Panc1 (cell line): Measurements from ENCODE around the gene RAB43. TPM values are rescaled to one million over a fixed set of nuclear protein-coding genes. Genes with fewer than 3 reads are reported as not detected.

ENCODE experiments used
- ATAC-seq: fragments of 200-7000 bp; cut with Tn5 transposase; 2 replicates; pipeline ENCODE4 v1.9.1; 2020; ENCODE audit warnings: mild to moderate bottlenecking, moderate library complexity
- BruUV-seq: library from RNA; stranded (reverse); fragments of 400-500 nt; replicated peaks from 2 replicates; lab custom pipeline; 2021; lab: Mats Ljungman, UMichigan
- CTCF ChIA-PET: fragments of 300-600 bp; sonication (Branson Sonifier 250); formaldehyde crosslinking; loops from one replicate; lab custom pipeline; 2022; ENCODE audit warnings: antibody characterized with exemption; lab: Charles Lee
- POLR2A ChIA-PET: fragments of 300-600 bp; sonication (Branson Sonifier 250); formaldehyde crosslinking; loops from one replicate; lab custom pipeline; 2022; ENCODE audit warnings: antibody characterized with exemption; lab: Charles Lee
- DNase-seq: peaks from one replicate; pipeline ENCODE4 v3.0.0-alpha.2; 2010; ENCODE audit warnings: low read depth, low spot score
- H3K27ac ChIP-seq: 2 replicates; pipeline ENCODE4 v1.5.1; 2011; ENCODE audit warnings: mild to moderate bottlenecking, low read length, inconsistent platforms
- H3K27me3 ChIP-seq: fragments of 200-500 bp; sonication (Bioruptor generic); 2 replicates; pipeline ENCODE4 v1.6.0; 2014; ENCODE audit warnings: low read length, inconsistent platforms; ENCODE audit not compliant: control insufficient read depth, insufficient read depth
- H3K36me3 ChIP-seq: fragments of 200-500 bp; sonication (Bioruptor generic); 2 replicates; pipeline ENCODE4 v1.5.1; 2014; ENCODE audit warnings: inconsistent platforms, mild to moderate bottlenecking, low read length, moderate library complexity; ENCODE audit not compliant: control insufficient read depth, insufficient read depth
- H3K4me1 ChIP-seq: 2 replicates; pipeline ENCODE4 v1.5.1; 2011; ENCODE audit warnings: inconsistent platforms, mild to moderate bottlenecking, low read length, moderate library complexity; ENCODE audit not compliant: control insufficient read depth, insufficient read depth
- H3K4me3 ChIP-seq, 2 experiments: 2 replicates each; pipeline ENCODE4 v1.5.1; 2011 to 2012; ENCODE audit warnings: low read depth in 2 of 2, low read length in 2 of 2, mild to moderate bottlenecking in 2 of 2, inconsistent platforms in 1 of 2, moderate library complexity in 1 of 2
- H3K9me3 ChIP-seq: fragments of 200-500 bp; sonication (Bioruptor generic); 2 replicates; pipeline ENCODE4 v1.5.1; 2014; ENCODE audit warnings: low read depth, mild to moderate bottlenecking, inconsistent platforms, low read length, moderate library complexity; ENCODE audit not compliant: control insufficient read depth, insufficient read depth
- POLR2AphosphoS5 ChIP-seq: IDR thresholded peaks from 2 replicates; pipeline ENCODE4 v1.6.1; 2012; ENCODE audit warnings: mild to moderate bottlenecking, low read depth, low read length, moderate library complexity
- REST ChIP-seq, 2 experiments: IDR thresholded peaks; 2 replicates each; pipeline ENCODE4 v1.6.1; 2011 to 2012; ENCODE audit warnings: low read depth in 2 of 2, control low read depth in 1 of 2, low read length in 1 of 2, mild to moderate bottlenecking in 1 of 2, moderate library complexity in 1 of 2; ENCODE audit not compliant: insufficient read depth in 1 of 2
- SIN3A ChIP-seq: IDR thresholded peaks from 2 replicates; pipeline ENCODE4 v1.6.1; 2012; ENCODE audit warnings: low read depth, mild to moderate bottlenecking, low read length, moderate library complexity, borderline replicate concordance; ENCODE audit not compliant: insufficient read depth
- TCF7L2 ChIP-seq: IDR thresholded peaks from 2 replicates; pipeline ENCODE4 v1.6.1; 2011; ENCODE audit warnings: mild to moderate bottlenecking, low read depth, low read length, inconsistent platforms
- in situ Hi-C: cut with HindIII; loops from 2 replicates; pipeline ENCODE4 v1.10.0; 2016; ENCODE audit warnings: low sequenced_read_pairs, low pct_unique_long_range_greater_than_20kb
- intact Hi-C: fragments of 100-400 bp; cut with micrococcal nuclease; formaldehyde crosslinking; loops from one replicate; pipeline ENCODE4 v1.10.0; 2022; ENCODE audit not compliant: unreplicated experiment
- total RNA-seq: library from RNA; stranded (reverse); gene quantifications from one replicate; pipeline ENCODE4 v1.2.1, GENCODE V29; 2021; ENCODE audit not compliant: unreplicated experiment
- TF ChIP-seq, protein P1 (sequence below): fragments of 450-650 bp; IDR thresholded peaks from 2 replicates; pipeline ENCODE4 v1.5.1; 2017; ENCODE audit warnings: mild to moderate bottlenecking

Gene RAB43
- total RNA-seq, 1 experiment from 2014 or later = 27.7 TPM

DNA sequence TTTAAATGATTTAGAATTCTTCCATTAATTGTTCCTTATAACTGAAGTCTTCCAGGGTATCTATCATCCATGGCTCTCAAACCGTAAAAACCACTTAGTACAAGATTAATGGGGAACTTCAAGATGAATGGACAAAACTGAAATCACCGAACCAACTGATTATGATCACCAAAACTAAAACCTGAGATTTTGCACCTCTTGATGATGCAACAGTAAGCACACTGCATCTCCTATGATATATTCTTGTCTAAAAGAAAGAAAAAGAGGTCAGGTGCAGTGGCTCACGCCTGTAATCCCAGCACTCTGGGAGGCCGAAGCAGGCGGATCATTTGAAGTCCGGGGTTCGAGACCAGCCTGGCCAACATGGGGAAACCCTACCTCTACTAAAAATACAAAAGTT, 42.9 kb upstream of the RAB43 start:
- POLR2A ChIA-PET = no interaction called here

GRCh38 chr3:129162729-129163579, 41.4 kb upstream of the RAB43 start:
- DNase-seq = no peak
- H3K27me3 ChIP-seq = no peaks in the 10 kb centered on the region
- CTCF ChIA-PET = interaction anchor here (0.5 to 1.5 kb wide), 5 partner anchors 41 to 268 kb away, joined by 3 to 9 read pairs (median 5); no protein-coding TSS in a partner anchor
- in situ Hi-C loops (no loop called here), intact Hi-C loops (no loop called here)
- H3K9me3 ChIP-seq = no peaks in the 10 kb centered on the region
- TF ChIP-seq REST (IDR thresholded peaks at IDR 0.05; ENCODE audit: insufficient read depth in 1 of 2, low read depth in 2 of 2, low read length in 1 of 2) (no peak), SIN3A (no peak), TCF7L2 (no peak), POLR2AphosphoS5 (no peak; the same call in none of the 2 replicates)
- TF ChIP-seq, protein P1, sequence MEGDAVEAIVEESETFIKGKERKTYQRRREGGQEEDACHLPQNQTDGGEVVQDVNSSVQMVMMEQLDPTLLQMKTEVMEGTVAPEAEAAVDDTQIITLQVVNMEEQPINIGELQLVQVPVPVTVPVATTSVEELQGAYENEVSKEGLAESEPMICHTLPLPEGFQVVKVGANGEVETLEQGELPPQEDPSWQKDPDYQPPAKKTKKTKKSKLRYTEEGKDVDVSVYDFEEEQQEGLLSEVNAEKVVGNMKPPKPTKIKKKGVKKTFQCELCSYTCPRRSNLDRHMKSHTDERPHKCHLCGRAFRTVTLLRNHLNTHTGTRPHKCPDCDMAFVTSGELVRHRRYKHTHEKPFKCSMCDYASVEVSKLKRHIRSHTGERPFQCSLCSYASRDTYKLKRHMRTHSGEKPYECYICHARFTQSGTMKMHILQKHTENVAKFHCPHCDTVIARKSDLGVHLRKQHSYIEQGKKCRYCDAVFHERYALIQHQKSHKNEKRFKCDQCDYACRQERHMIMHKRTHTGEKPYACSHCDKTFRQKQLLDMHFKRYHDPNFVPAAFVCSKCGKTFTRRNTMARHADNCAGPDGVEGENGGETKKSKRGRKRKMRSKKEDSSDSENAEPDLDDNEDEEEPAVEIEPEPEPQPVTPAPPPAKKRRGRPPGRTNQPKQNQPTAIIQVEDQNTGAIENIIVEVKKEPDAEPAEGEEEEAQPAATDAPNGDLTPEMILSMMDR = no peak; the same call in 1 of the 2 replicates
- no TSS peak for BruUV-seq
- ATAC-seq = no peak
- H3K4me1 ChIP-seq = peaks cover 23% of the 10 kb centered on the region
- peak overlapping the region in 1 of 2 experiments; percentile 95; a peak in 1 of 4 replicates for H3K4me3 ChIP-seq
- POLR2A ChIA-PET = interaction anchor here (0.6 to 1.0 kb wide), 4 partner anchors 82 to 193 kb away, joined by 4 to 9 read pairs (median 6); no protein-coding TSS in a partner anchor
- peak overlapping the region; percentile 100 for H3K27ac ChIP-seq
- H3K36me3 ChIP-seq = peaks cover 17% of the 10 kb centered on the region

More for the DNA sequence above, 42.9 kb upstream of the RAB43 start:
- in situ Hi-C loops (no loop called here), intact Hi-C loops (no loop called here)
- BruUV-seq = no TSS peak
- Histone ChIP-seq H3K4me1 (peaks cover 19% of the 10 kb centered on the region), H3K27ac (no peak overlapping the region), H3K27me3 (no peaks in the 10 kb centered on the region), H3K36me3 (peaks cover 20% of the 10 kb centered on the region), H3K4me3 (no peak overlapping the region), H3K9me3 (no peaks in the 10 kb centered on the region)
- DNase-seq (no peak), ATAC-seq (no peak)
- TF ChIP-seq, protein P1 = no peak
- TF ChIP-seq SIN3A (no peak), POLR2AphosphoS5 (no peak), REST (IDR thresholded peaks at IDR 0.05; ENCODE audit: insufficient read depth in 1 of 2, low read depth in 2 of 2, low read length in 1 of 2) (no peak), TCF7L2 (no peak)
- CTCF ChIA-PET = no interaction called here
